HG02759 (cell line): ENCODE results near the gene RGS4.
"Not testable (repeated sequence)": the region's sequence is repeated elsewhere in the genome, so short reads cannot be mapped to it uniquely, and the experiment has no call there.

ENCODE experiments used
- ATAC-seq: cut with Tn5 transposase; IDR thresholded peaks from one replicate; pipeline ENCODE4 v1.9.1; 2021; ENCODE audit warnings: mild to moderate bottlenecking, moderate library complexity; ENCODE audit not compliant: unreplicated experiment

Gene RGS4

GRCh38 chr1:163066686-163067085 is 2.5 kb upstream of the RGS4 start:
- no peak for ATAC-seq

- no peak for ATAC-seq
Measured at GRCh38 chr1:163068716-163069115, 445 bp upstream of the RGS4 start.

GRCh38 chr1:163069655-163070277 is 605 bp downstream of the RGS4 start:
- no peak for ATAC-seq

- peak; percentile 73 for ATAC-seq
Measured at GRCh38 chr1:163071405-163072255, 2.5 kb downstream of the RGS4 start.

GRCh38 chr1:163072658-163073057 is 3.5 kb downstream of the RGS4 start:
- ATAC-seq, result no peak

GRCh38 chr1:163074004-163074403 is 4.8 kb downstream of the RGS4 start:
- no peak for ATAC-seq

GRCh38 chr1:163074716-163075284 is 5.6 kb downstream of the RGS4 start:
- ATAC-seq, result no peak

GRCh38 chr1:163076044-163076443 is 6.9 kb downstream of the RGS4 start:
- ATAC-seq, result no peak

GRCh38 chr1:163076446-163076845 is 7.3 kb downstream of the RGS4 start:
- no peak for ATAC-seq

- no peak for ATAC-seq
Measured at GRCh38 chr1:163076981-163077761, 8.0 kb downstream of the RGS4 start.

GRCh38 chr1:163082971-163083370 is 13.8 kb downstream of the RGS4 start:
- no peak for ATAC-seq

- ATAC-seq, result no peak
Measured at GRCh38 chr1:163083690-163084089, 14.5 kb downstream of the RGS4 start.

GRCh38 chr1:163084330-163084729 is 15.2 kb downstream of the RGS4 start:
- ATAC-seq, result no peak

GRCh38 chr1:163085041-163085903 is 16.1 kb downstream of the RGS4 start:
- no peak for ATAC-seq

- no peak for ATAC-seq
Measured at GRCh38 chr1:163085904-163086268, 16.7 kb downstream of the RGS4 start.

- ATAC-seq, result not testable (repeated sequence)
Measured at GRCh38 chr1:163089117-163089516, 20.0 kb downstream of the RGS4 start.

- ATAC-seq, result no peak
Measured at GRCh38 chr1:163090321-163090945, 21.3 kb downstream of the RGS4 start.

- no peak for ATAC-seq
Measured at GRCh38 chr1:163093169-163093568, 24.0 kb downstream of the RGS4 start.

- ATAC-seq, result no peak
Measured at GRCh38 chr1:163093579-163093978, 24.4 kb downstream of the RGS4 start.

- ATAC-seq, result no peak
Measured at GRCh38 chr1:163094182-163094581, 25.0 kb downstream of the RGS4 start.
